SIG-M5 treated with dmso at 0.1 percent for 504 hours (cell line): ENCODE results near the gene CSNK2B.

Source experiments
- DNase-seq: peaks from one replicate; lab custom pipeline; 2025; ENCODE audit not compliant: unreplicated experiment; lab: John Stamatoyannopoulos, UW

The CSNK2B gene

DNA sequence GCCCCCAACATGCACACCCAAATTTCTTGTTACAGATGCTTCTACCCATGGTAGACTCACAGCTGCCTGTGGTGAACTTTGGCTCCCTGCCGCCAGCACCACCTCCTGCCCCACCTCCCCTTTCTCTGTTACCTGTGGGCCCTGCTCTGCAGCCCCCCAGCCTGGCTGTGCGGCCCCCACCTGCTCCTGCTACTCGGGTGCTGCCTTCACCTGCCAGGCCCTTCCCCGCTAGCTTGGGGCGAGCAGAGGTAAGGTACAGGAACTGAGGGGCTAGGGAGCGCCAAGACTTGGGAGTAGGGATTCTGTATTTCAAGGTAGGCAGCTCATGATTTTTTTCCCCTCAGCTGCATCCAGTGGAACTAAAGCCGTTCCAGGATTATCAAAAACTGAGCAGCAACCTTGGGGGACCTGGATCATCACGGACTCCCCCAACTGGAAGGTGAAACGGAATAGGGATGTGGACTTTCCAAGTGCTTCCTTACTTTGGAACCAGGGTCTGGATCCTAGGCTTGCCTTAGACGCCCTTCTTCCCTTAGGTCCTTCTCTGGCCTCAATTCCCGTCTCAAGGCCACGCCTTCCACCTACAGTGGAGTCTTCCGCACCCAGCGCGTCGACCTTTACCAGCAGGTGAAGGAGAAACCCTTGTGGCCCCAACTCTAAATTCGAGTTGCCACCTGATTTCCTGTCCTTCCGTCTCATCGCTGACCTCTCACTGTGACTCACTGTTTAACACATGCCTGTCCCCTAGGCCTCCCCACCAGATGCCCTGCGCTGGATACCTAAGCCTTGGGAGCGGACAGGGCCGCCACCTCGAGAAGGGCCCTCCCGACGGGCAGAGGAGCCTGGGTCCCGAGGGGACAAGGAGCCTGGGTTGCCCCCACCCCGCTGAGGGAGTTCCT is 28.9 kb upstream of the CSNK2B start:
- no peak for DNase-seq

DNA sequence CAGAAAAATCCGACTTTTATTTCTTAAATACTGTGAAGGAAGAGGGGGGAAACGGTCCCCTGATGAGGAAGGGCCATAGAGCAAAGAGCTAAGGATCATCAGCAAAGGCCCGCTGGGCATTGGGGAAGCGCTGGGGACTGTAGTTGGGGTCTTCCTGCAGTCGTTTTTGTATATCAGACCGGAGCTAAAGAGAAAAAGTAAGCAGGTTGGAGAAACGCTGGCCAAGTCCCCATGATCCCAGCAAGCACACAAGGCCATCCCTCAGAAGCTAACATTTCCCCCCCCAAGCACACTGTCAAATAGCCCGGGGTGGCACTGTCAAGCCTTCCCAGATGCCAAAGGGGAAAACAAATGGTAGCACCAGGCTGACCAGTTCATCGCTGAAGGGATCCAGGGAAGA is 26.8 kb upstream of the CSNK2B start:
- DNase-seq: no peak

DNA sequence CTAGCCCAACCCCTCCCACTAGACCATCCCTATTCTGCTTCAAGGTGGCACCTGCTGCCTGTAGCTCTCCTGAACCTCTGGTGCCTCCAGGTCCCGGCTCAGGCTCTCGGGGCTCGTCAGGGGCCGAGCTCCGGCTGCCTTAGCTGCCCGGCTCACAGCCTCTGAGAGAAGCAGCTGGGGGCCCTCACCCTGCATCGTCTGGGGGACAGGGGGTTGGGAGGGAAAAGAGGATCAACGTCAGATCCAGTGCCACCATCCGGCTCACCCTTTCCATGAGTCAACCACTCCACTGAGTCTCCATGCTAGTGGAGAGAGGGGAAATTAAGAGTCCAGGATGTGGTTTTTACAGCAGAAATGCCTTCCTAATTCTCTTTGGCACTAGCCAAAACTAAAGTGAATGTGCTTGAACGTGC is 26.4 kb upstream of the CSNK2B start:
- DNase-seq: no peak

DNA sequence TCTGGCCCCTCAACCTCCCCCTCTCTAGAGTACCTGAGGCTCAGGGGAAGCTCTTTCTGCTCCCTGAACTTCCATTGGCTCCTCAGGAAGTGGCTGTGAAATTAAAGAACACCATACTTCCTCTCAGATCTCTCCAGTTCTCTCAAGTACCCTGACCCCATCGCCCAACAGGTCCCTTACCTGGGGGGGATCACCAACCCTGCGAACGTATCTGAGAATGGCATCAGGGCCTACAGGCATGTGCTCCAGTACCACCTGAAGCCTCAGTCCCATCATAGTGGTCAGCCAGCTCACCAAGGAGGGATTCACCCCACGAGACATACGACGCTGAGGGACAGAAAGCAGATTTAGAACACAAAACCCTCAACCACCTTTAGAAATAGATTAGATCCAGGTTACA is 25.3 kb upstream of the CSNK2B start:
- DNase-seq: no peak

DNA sequence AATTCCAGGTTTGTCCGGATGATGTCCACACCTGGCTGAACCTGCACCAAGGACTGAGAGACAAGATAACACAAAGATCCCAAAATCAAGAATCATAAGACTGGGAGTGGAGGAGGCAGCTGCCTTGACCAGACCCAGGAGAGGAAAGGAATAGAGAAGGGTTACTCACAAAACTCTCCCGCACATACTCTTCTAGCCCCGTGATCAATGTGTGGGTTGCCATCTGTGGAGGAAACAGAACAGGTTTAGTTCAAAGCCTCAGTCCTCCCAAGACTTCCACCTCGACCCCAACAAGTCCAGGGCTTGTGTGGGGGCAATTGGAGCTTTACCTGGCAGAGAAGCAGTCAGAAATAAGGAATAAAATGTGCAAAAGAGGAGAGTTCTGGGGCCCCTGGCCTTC is 24.5 kb upstream of the CSNK2B start:
- no peak for DNase-seq

DNA sequence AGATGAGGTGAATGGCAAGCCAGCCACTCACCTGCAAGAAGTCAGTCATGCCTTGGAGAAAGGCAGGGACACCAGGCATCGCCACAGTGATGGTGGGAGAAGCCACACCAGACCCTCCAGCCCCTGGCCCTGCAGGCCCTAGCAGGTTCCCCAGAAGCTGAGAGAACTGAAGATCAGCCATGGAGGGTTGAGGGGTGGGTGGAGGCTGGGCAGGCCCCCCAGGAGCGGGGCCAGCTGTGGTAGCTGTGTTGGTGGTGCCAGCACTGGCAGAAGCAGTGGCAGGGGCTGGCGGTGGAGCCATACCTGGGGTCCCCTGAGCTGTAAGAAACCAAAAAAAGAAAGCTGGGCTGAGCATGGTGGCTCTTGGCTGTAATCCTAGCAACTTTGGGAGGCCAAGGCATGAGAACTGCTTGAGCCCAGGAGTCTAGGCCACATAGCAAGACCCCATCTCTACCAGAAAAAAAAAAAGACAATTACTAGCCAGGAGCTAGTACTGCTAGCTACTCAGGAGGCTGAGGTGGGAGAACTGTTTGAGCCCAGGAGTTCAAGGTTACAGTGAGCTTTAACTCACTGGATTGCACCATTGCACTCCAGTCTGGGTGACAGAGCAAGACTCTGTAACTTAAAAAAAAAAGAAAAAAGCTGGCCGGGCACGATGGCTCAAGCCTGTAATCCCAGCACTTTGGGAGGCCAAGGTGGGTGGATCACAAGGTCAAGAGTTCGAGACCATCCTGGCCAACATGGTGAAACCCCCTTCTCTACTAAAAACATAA is 22.9 kb upstream of the CSNK2B start:
- DNase-seq: no peak

DNA sequence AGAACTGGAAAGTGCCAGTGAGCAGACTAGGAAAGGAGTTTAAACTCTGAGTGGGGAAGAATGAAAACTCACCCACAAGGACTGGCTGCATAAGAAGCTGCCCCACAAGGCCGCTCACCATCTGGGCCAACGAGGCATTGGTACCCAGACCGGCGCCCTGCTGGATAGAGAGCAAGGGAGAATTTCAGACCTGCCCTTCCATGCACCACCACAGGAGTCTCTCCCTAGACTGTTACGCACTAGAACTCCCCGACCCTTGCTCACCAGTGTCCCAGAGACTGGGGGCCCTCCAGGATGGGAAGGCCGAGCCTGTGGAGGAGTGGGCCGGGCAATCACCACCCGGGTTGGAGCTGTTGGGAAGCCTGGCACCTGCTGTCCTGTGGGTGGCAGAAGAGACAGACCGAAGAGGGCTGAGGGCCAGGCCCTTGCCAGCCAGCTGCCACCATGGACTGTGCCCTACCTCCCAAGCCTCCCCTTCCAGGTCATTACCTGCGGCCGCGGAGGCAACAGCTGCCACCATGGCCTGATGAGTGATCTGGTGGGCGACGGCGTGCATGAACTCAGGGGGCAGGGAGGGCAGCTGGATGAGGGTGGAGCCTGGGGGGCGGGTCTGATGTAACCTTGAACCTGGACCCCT is 21.9 kb upstream of the CSNK2B start:
- no peak for DNase-seq

DNA sequence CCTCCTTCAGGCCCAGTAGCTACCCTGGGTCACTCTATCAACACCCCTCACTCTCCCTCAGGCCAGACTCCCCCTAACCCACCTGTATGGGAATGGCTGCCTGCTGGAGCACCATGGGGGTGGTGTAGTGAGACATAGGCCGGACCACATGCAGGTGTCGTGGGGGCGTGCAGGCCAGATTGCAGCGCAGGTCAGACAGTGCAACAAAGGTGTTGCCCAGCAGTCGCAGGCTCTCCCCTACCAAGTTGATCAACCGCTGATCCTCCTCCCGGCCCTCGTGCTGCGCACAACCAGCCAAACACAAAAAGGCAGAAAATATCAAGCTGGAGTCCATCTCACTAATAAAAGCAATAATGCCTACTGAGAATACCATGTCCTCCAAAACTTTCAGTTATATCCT is 20.6 kb upstream of the CSNK2B start:
- no peak for DNase-seq

DNA sequence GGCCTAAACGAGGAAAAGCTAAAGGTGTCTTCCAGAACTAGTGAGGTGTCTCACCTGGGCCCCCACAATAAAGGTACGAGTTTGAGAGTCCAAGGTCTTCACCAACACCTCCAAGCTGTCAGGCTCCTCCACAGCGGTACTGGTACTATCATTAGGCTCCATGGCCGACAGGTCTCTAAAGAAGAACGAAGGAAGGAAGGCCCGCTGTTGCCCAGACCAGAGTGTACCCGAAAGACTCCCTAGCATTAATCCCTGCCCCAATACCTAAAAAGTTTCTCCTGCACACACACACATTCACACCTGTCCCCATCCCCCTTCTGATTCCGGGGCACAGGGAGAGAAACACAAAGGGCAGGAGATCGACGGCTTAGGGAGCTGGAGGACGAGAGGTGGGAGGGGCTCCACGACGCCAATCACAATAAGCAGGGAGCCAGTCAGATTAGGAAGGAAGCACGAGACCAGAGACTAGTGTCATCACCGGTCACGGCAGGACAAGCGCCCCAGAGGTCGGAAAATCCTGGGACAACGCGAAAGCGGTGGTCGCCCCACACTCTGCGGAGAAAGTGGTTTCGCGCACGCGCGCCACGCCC is 14.2 kb upstream of the CSNK2B start:
- DNase-seq: peak; percentile 74

DNA sequence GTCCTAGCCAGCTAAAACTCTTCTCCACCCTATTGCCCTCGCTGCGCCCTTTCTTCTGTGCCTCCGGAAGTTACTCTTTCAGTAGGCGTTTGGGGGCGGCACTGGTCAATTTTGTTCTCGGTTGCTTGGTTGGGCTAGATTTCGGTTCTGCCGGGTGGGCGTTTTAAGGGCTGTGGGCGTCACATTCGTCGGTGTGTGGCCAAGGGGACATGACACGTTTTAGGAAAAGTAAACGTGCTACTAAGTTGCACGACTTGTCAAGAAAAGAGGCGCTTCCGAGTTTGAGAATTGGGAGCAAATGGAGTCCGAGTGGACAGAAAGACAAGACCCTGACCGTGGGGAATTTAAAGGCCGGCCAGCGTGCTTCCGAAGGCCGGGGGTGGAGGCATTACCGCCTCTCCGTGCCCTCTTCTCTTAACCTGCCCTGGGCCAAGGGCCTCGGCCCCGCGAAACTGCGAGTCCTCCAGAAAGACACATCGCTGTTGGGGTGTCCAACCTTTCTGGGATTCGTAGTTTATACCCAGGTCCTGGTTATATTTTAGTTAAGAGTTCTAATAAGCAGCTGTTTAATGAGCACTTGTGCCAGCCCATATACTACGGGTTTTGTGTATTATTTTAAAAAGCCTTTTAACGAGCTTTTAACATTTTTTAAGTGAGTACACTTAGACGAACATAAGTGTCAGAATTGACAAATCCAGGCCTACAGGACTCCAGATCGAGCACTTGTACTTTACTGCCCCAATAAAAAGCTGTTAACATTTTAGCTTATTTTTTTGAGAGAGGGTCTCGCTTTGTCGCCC is 12.8 kb upstream of the CSNK2B start:
- DNase-seq: peak; percentile 94

DNA sequence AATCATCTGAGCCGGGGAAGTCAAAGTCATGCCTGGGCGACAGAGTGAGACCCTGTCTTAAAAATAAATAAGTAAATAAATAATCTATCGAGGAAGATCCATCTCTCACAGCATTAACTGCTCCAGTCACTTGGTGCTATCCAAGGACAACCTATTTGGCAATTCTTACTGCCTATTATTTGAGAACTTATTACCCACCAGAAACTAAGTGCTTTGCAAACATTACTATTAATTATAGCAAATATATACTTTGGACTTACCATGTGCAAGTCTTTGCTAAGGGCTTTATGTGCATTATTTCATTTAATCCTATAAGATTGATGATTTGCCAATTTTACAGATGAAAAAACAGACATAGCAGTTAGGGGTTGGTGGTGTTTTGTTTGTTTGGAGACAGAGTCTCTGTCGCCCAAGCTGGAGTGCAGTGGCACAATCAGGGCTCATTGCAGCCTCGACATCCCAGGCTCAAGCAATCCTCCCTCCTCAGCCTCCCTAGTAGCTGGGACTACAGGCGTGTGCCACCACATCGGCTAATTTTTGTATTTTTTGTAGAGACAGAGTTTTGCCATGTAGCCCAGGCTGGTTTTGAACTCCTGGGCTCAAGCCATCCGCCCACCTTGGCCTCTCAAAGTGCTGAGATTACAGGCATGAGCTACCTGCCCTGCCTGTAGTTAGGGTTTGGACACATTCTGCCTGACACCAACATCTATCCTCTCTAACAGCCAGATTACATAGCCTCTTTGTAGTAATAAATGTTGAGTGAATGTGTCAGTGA is 11.1 kb upstream of the CSNK2B start:
- DNase-seq: no peak

DNA sequence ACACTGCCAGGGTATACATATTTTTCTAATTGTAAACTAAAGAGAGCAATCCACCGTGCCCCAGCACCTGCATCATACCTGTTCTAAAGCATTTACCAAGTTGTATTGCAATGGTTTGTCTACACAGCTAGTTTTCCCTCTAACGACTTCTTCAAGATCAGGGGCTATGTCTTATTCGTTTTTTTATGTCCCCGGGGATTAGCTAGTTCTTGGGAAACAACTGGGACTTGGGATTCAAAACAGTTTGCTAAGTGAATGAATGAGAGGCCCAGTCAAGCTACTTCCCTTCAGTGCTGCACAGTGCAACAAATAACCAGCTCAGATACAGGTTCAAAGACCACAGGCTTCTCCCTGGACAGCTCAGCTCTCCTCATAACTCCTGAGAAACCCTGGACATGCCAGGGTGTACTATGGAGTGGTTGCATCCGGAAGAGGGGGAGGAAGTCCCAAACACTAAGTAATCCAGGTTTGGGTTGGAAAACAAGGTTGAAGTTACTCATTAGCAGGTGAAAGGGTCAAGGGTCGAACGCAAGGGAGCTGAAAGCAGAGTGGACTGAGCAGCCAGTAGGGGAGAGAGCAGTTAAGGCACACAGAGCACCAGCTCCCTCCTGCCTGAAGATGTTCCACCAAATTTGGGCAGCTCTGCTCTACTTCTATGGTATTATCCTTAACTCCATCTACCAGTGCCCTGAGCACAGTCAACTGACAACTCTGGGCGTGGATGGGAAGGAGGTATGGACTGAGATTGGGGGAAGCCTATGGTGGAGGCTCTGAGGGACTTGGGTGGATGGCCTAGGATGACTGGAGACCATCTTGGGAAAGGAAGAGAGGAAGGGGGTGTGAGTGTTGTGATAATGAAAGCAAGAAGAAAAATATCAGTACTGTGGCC is 10.3 kb upstream of the CSNK2B start, which contains the start of gene APOM:
APOM (plus strand) TSS at position 546 of the 889 bp plus-strand sequence; CDS start at position 619, 73 bp downstream.
- DNase-seq: no peak

DNA sequence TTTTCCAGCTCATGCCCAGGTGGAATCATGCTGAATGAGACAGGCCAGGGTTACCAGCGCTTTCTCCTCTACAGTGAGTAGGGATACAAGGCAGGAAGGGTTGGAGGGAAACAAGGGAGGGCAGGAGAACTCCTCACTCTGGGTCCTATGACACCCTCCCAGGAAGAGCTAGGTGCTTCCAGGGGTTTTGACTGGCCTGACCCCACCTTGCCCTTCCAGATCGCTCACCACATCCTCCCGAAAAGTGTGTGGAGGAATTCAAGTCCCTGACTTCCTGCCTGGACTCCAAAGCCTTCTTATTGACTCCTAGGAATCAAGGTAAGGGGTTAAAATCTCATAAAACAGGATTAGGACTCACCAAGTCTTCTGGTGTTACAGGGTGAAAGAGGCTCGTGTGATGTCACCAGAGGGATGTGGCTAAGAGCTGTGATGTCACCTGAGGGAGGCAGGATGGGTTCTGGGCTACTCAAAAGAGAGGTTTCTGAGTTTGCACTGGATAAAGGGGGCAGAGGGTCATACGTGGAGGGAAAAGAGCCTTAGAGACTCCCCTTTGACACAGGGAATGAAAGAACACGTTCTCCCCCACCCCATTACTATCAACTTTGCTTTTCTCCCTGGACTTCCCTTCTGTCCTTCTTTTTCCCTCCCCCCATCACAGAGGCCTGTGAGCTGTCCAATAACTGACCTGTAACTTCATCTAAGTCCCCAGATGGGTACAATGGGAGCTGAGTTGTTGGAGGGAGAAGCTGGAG is 8.3 kb upstream of the CSNK2B start:
- DNase-seq: no peak

DNA sequence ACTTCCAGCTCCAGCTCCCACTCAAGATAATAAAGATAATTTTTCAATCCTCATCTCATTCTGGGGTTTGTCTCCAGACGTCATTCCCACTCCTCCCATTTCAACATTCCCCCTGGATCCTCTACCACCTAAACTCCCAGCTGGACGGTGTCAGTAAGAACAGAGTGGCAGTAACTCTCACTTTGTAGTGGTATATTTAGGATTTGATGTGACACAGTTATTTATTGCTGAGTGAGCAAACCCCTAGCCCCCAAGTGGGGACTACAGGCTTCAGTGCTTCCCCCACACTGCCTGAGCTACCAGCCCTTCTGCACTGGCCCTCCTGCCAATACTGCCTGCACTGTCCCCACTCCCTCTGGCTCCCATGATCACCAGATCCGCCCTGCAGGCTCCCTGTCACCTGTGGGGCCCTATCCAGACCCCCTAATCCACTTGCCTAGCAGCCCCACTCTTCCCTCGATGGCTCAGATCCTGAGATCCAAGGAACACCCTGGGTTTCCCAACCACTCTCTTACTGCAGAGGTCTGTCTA is 7.7 kb upstream of the CSNK2B start:
- no peak for DNase-seq

DNA sequence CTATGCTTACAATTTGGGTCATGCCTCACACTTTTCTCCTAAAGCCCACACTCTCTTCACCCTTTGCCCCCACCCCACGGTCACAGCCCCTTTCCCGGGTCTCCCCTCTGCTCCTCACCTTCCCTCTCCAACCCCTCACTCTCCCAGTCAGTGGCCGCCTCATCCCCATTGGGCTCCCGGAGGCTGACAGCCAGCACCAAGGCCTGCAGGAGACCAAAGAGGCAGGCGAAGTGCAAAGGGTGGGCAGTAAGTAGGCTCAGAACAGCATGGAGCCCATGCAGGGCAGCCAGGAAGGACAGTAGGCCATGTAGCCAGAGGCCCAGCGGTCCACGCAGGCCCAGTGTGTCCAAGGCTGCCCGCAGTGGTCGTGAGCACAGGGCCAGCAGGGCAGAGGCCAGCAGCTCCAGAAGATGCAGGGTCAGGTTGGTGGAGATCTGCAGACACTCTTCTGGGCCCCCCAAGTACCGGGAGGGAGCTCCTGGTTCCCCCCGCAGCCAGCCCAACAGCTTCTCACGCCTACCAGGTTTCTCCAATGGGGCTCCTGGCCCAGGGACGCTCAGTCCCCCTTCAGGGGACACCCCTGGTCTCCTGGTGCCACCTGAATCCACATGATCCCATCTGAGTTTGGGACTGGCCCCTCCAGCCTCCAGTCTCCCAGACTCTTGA is 6.8 kb upstream of the CSNK2B start:
- DNase-seq: no peak

DNA sequence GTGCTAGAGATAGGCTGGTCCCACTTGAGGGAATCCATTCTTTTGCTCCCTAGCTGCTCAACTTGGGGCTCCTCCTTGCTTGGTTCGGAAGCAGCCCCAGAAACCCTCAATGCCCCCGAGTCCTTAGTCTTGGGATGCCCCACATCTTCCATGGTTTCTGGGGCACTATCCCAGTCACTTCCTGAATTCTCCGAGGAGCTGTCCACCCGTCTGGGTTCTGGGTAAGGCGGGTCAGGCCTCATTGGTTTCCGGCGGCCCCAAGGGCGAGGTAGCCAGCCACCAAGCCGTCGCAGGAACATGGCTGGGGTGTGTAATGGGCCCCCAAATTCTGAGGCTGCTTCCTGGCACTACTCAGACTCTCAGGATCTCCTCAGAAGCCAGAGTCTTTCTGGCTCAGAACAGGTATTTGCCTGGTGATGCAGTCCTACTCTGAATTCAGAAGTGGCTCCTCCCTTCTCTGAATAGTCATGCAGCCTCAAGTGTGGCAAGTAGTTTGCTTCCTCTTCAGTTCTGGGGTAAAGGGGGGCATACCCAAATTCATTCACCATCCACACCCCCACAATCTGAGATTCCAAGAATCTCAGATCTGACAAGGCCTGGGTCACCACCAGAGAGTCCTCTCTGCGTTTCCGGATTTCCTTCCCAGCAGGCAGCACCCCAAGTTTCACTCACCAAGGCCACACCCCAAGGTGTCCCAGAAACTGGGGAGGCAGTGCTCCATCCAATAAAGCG is 6.1 kb upstream of the CSNK2B start:
- peak; percentile 42 for DNase-seq
